Adrenal gland (tissue), 5 donors: ENCODE measurements around the gene GRIA1.

ENCODE experiments used
- POLR2A ChIP-seq, 2 donors: fragments of 450-650 bp; IDR thresholded peaks; one replicate each; pipeline ENCODE4 v1.6.1; 2017; ENCODE audit warnings: antibody characterized with exemption in 2 of 2, mild to moderate bottlenecking in 2 of 2, moderate library complexity in 1 of 2
- TF ChIP-seq, protein P1 (sequence below), 6 experiments: fragments of 450-650 bp in 4 of 6; fragments of 200-600 bp in 2 of 6; sonication (generic) in 1 of 6; IDR thresholded peaks; 1 replicate in 5 of 6; 2 replicates in 1 of 6; pipeline versions ENCODE4 v1.5.1 to v1.8.0; 2016 to 2021; ENCODE audit warnings: antibody characterized with exemption in 6 of 6, mild to moderate bottlenecking in 2 of 6, moderate library complexity in 1 of 6
- donor health status: DM: no; HTN: no; CAD: no.

DNA sequence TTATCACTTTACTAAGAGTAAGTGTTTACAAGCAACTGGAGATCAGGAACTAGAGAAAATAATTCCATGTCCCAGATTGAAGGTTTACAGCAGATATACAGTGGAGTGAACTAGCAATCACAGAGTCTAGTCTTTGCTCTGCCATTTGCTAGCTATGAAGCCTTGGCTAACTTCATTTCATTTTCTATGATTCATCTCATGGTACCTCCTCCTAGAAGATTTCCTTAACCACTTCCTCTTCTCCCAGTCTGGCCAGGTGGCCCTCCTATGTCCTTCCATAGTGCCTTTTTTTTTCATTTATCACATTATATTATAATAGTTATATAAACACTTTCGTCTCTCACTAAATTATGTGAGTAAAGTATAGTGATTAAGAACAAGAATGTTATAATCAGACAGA, 52.1 kb downstream of the GRIA1 start:
- TF ChIP-seq, protein P1, sequence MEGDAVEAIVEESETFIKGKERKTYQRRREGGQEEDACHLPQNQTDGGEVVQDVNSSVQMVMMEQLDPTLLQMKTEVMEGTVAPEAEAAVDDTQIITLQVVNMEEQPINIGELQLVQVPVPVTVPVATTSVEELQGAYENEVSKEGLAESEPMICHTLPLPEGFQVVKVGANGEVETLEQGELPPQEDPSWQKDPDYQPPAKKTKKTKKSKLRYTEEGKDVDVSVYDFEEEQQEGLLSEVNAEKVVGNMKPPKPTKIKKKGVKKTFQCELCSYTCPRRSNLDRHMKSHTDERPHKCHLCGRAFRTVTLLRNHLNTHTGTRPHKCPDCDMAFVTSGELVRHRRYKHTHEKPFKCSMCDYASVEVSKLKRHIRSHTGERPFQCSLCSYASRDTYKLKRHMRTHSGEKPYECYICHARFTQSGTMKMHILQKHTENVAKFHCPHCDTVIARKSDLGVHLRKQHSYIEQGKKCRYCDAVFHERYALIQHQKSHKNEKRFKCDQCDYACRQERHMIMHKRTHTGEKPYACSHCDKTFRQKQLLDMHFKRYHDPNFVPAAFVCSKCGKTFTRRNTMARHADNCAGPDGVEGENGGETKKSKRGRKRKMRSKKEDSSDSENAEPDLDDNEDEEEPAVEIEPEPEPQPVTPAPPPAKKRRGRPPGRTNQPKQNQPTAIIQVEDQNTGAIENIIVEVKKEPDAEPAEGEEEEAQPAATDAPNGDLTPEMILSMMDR (IDR thresholded peaks at IDR 0.05): no peak
- no peak for TF ChIP-seq POLR2A (IDR thresholded peaks at IDR 0.05)
